Left kidney (tissue), 8 donors: ENCODE results near the gene OR12D2. TPM values are rescaled to one million over a fixed set of nuclear protein-coding genes. Genes with fewer than 3 reads are reported as not detected.
"Not testable (repeated sequence)": the region's sequence is repeated elsewhere in the genome, so short reads cannot be mapped to it uniquely, and the experiment has no call there.

Experiments used
- DNase-seq: peaks from one replicate; pipeline ENCODE4 v3.0.0-alpha.2; 2013
- long read RNA-seq, 8 donors: transcript quantifications; one replicate each; lab custom pipeline, GENCODE V29; 2026
- polyA plus RNA-seq: library from polyadenylated mRNA; unstranded; fragments of 120-200 nt; gene quantifications from one replicate; pipeline ENCODE4 v1.2.1, GENCODE V29; 2013; ENCODE audit not compliant: insufficient read length

OR12D2 gene
- not detected for polyA plus RNA-seq
- long read RNA-seq, donor 1, result 0 reads
- long read RNA-seq, donor 2, result 0 reads
- long read RNA-seq, donor 3, result 0 reads
- long read RNA-seq, donor 4, result 0 reads
- long read RNA-seq, donor 5, result 0 reads
- long read RNA-seq, donor 6, result 0 reads
- long read RNA-seq, donor 7, result 0 reads
- long read RNA-seq, donor 8, result 0 reads

- DNase-seq, result no peak
Observed at GRCh38 chr6:29395331-29395730, at the start of gene OR12D2. TSS of gene OR12D2 (plus strand) at chr6:29395631. CDS start at chr6:29396700, 1,069 bp downstream.

GRCh38 chr6:29349348-29349747, 46.1 kb upstream of the OR12D2 start:
- not testable (repeated sequence) for DNase-seq

GRCh38 chr6:29354980-29355379, 40.5 kb upstream of the OR12D2 start:
- no peak for DNase-seq

- DNase-seq, result no peak
Observed at GRCh38 chr6:29355603-29356002, 39.8 kb upstream of the OR12D2 start.

- no peak for DNase-seq
Observed at GRCh38 chr6:29368765-29369164, 26.7 kb upstream of the OR12D2 start, which contains the start of gene OR5V1. TSS of gene OR5V1 (minus strand) at chr6:29368865. CDS start at chr6:29356195, 12,670 bp downstream.

GRCh38 chr6:29375191-29375590, 20.2 kb upstream of the OR12D2 start, which contains the start of gene OR12D3:
TSS of gene OR12D3 (minus strand) at chr6:29375291. CDS start at chr6:29375287, 4 bp downstream.
- no peak for DNase-seq

GRCh38 chr6:29376003-29376402, 19.4 kb upstream of the OR12D2 start:
- DNase-seq, result no peak

GRCh38 chr6:29388533-29388932, 6.9 kb upstream of the OR12D2 start:
- no peak for DNase-seq

GRCh38 chr6:29399525-29399924, 4.1 kb downstream of the OR12D2 start:
- no peak for DNase-seq

GRCh38 chr6:29403801-29404200, 8.4 kb downstream of the OR12D2 start:
- DNase-seq, result no peak

GRCh38 chr6:29414588-29414987, 19.2 kb downstream of the OR12D2 start, which contains the start of gene OR12D1:
TSS of gene OR12D1 (plus strand) at chr6:29414928.
- DNase-seq, result no peak

GRCh38 chr6:29419516-29419915, 24.1 kb downstream of the OR12D2 start:
- no peak for DNase-seq

GRCh38 chr6:29424168-29424567, 28.7 kb downstream of the OR12D2 start:
- DNase-seq, result no peak

- DNase-seq, result no peak
Observed at GRCh38 chr6:29424575-29424974, 29.1 kb downstream of the OR12D2 start.

- no peak for DNase-seq
Observed at GRCh38 chr6:29425075-29425474, 29.6 kb downstream of the OR12D2 start.

- no peak for DNase-seq
Observed at GRCh38 chr6:29426654-29427053, 31.2 kb downstream of the OR12D2 start.

- DNase-seq, result not testable (repeated sequence)
Observed at GRCh38 chr6:29436730-29437129, 41.3 kb downstream of the OR12D2 start.

GRCh38 chr6:29439006-29439405, 43.6 kb downstream of the OR12D2 start, which contains the start of gene OR10C1:
TSS of gene OR10C1 (plus strand) at chr6:29439306. CDS start at chr6:29440016, 710 bp downstream.
- DNase-seq, result no peak

- DNase-seq, result no peak
Observed at GRCh38 chr6:29442719-29443118, 47.3 kb downstream of the OR12D2 start.

GRCh38 chr6:29444031-29444430, 48.6 kb downstream of the OR12D2 start:
- not testable (repeated sequence) for DNase-seq
